Lung (tissue), 12 donors: ENCODE results near the gene BASP1. TPM values are rescaled to one million over a fixed set of nuclear protein-coding genes. Genes with fewer than 3 reads are reported as not detected.

Source experiments
- ATAC-seq: fragments of 200-7000 bp; cut with Tn5 transposase; one replicate; pipeline ENCODE4 v1.9.1; 2020; ENCODE audit warnings: moderate number of reproducible peaks; ENCODE audit not compliant: insufficient read depth, low FRiP score
- DNase-seq, 3 donors: peaks; one replicate each; pipeline ENCODE4 v3.0.0-alpha.2; 2013 to 2017
- H3K27ac ChIP-seq, 2 donors: one replicate each; pipeline ENCODE4 v1.5.1; 2013; ENCODE audit warnings: mild to moderate bottlenecking in 2 of 2, moderate library complexity in 2 of 2, control low read depth in 1 of 2, inconsistent platforms in 1 of 2, low read depth in 1 of 2, low read length in 1 of 2
- H3K27me3 ChIP-seq, 3 donors: one replicate each; pipeline ENCODE4 v1.5.1; 2013; ENCODE audit warnings: low read length in 2 of 3; ENCODE audit not compliant: control insufficient read depth in 3 of 3, insufficient read depth in 3 of 3
- H3K36me3 ChIP-seq, 4 donors: one replicate each; pipeline ENCODE4 v1.5.1; 2013; ENCODE audit warnings: low read length in 4 of 4, mild to moderate bottlenecking in 1 of 4, moderate library complexity in 1 of 4; ENCODE audit not compliant: control insufficient read depth in 4 of 4, insufficient read depth in 4 of 4
- H3K4me1 ChIP-seq, 5 donors: one replicate each; pipeline ENCODE4 v1.5.1; 2013; ENCODE audit warnings: low read length in 5 of 5, mild to moderate bottlenecking in 2 of 5, moderate library complexity in 1 of 5; ENCODE audit not compliant: control insufficient read depth in 5 of 5, insufficient read depth in 5 of 5
- H3K4me3 ChIP-seq: one replicate; pipeline ENCODE4 v1.5.1; 2013; ENCODE audit warnings: mild to moderate bottlenecking, control low read depth, moderate library complexity
- H3K9ac ChIP-seq, 2 donors: one replicate each; pipeline ENCODE4 v1.5.1; 2013; ENCODE audit warnings: low read length in 2 of 2, control low read depth in 1 of 2; ENCODE audit not compliant: insufficient read depth in 1 of 2
- H3K9me3 ChIP-seq, 4 donors: one replicate each; pipeline ENCODE4 v1.5.1; 2013; ENCODE audit warnings: low read length in 3 of 4, mild to moderate bottlenecking in 1 of 4, moderate library complexity in 1 of 4; ENCODE audit not compliant: control insufficient read depth in 4 of 4, insufficient read depth in 3 of 4
- CTCF ChIP-seq: IDR thresholded peaks from 2 replicates; pipeline ENCODE4 v1.5.1; 2012; ENCODE audit warnings: mild to moderate bottlenecking; ENCODE audit errors: control extremely low read depth, extremely low read depth
- WGBS, 2 donors: extraction: QIAGEN DNeasy Blood & Tissue Kit; methylation state at CpG; one replicate each; pipeline ENCODE4 v1.1.7; 2013; 5-methylcytosine and 5-hydroxymethylcytosine counted together
- polyA plus RNA-seq, 2 donors: library from polyadenylated mRNA; stranded (reverse); fragments of 200-250 nt; gene quantifications; one replicate each; pipeline ENCODE4 v1.2.1, GENCODE V29; 2013
- total RNA-seq, 2 donors: library from RNA; depleted of rRNA in 1 of 2; stranded (reverse); fragments of >200 nt in 1 of 2; gene quantifications; one replicate each; pipeline ENCODE4 v1.2.1, GENCODE V29; 2014 to 2021
- donor health status: control.
- donor health status: control.
- donor health status: Bipolar disorder and iron deficiency.
- donor health status: healthy.
- donor health status: DM: yes; HTN: yes; CAD: no.

The BASP1 gene
- total and polyA plus RNA-seq, 4 donors = 12.7 to 118 (median 33.2) TPM

- no peak for DNase-seq
- H3K27ac ChIP-seq = no peak overlapping the region
- no peaks in the 10 kb centered on the region for H3K27me3 ChIP-seq
- no peak for ATAC-seq
- no peaks in the 10 kb centered on the region for H3K9me3 ChIP-seq
- 88 to 94% methylated on average over 3 of the region's 3 CpGs for WGBS, 2 donors
- TF ChIP-seq CTCF = no peak
- peaks cover 0 to 4% (median 0%) of the 10 kb centered on the region in 5 donors for H3K4me1 ChIP-seq
- H3K9ac ChIP-seq = no peak overlapping the region
- H3K36me3 ChIP-seq = peaks cover 0 to 8% (median 3%) of the 10 kb centered on the region in 4 donors
- no peak overlapping the region for H3K4me3 ChIP-seq
Measured at GRCh38 chr5:17272111-17272510, 54.7 kb downstream of the BASP1 start.

GRCh38 chr5:17275289-17276158 is 58.1 kb downstream of the BASP1 start:
- DNase-seq (no peak), ATAC-seq (no peak)
- TF ChIP-seq CTCF = no peak
- Histone ChIP-seq H3K27ac (no peak overlapping the region), H3K4me1 (peaks cover 0 to 4% (median 0%) of the 10 kb centered on the region in 5 donors), H3K27me3 (no peaks in the 10 kb centered on the region), H3K9me3 (no peaks in the 10 kb centered on the region), H3K4me3 (no peak overlapping the region), H3K9ac (no peak overlapping the region), H3K36me3 (peaks cover 0 to 13% (median 3%) of the 10 kb centered on the region in 4 donors)
- 96 to 98% methylated on average over 43 to 57 of the region's 57 CpGs for WGBS, 2 donors

GRCh38 chr5:17276445-17276844 is 59.0 kb downstream of the BASP1 start:
- no peak for DNase-seq
- Histone ChIP-seq H3K9ac (no peak overlapping the region), H3K27ac (no peak overlapping the region), H3K36me3 (peaks cover 0 to 13% (median 3%) of the 10 kb centered on the region in 4 donors), H3K4me1 (peaks cover 0 to 4% (median 0%) of the 10 kb centered on the region in 5 donors), H3K4me3 (no peak overlapping the region), H3K27me3 (no peaks in the 10 kb centered on the region), H3K9me3 (no peaks in the 10 kb centered on the region)
- no peak for TF ChIP-seq CTCF
- WGBS, 2 donors = 86 to 92% methylated on average over 3 of the region's 3 CpGs
- no peak for ATAC-seq
